ENCODE results near the gene WDFY1.

- TF ChIP-seq PATZ1 (CRISPR knock-in tag; IDR thresholded peaks at IDR 0.05; ENCODE audit: borderline replicate concordance), result no peak
- TF ChIP-seq ZC3H10 (CRISPR knock-in tag; IDR thresholded peaks at IDR 0.05), result no peak
- no peak for TF ChIP-seq TSHZ2 (CRISPR knock-in tag; IDR thresholded peaks at IDR 0.05)
- TF ChIP-seq GLIS3 (CRISPR knock-in tag; IDR thresholded peaks at IDR 0.05), result no peak
- no peak for TF ChIP-seq POU6F1 (CRISPR knock-in tag; IDR thresholded peaks at IDR 0.05; ENCODE audit: borderline replicate concordance, low read depth)
- no peak for TF ChIP-seq RARB (CRISPR knock-in tag; IDR thresholded peaks at IDR 0.05)
- TF ChIP-seq ZFP30 (CRISPR knock-in tag; IDR thresholded peaks at IDR 0.05), result no peak
- no peak for TF ChIP-seq TCF4 (CRISPR knock-in tag; IDR thresholded peaks at IDR 0.05; ENCODE audit: borderline replicate concordance)
These were observed 74.1 kb downstream of the WDFY1 start for GRCh38 chr2:223870840-223871611.

Data from SK-N-SH treated with all-trans-retinoic acid at 6 μM for 48 hours (cell line).